HepG2 (cell line): ENCODE results near the gene FKBP1A.

Source experiments
- CHCHD3 ChIP-seq: sonication (generic); formaldehyde crosslinking; IDR thresholded peaks from 2 replicates; pipeline ENCODE4 v1.8.0; 2022; ENCODE audit warnings: mild to moderate bottlenecking, missing genetic modification reagents, moderate library complexity
- CHD2 ChIP-seq: IDR thresholded peaks from 2 replicates; pipeline ENCODE4 v1.6.1; 2011; ENCODE audit warnings: low read depth, low read length, improper control_type of control experiment
- CHD4 ChIP-seq: fragments of 200-600 bp; sonication (generic); IDR thresholded peaks from 2 replicates; pipeline ENCODE4 v1.7.0; 2017; ENCODE audit warnings: mild to moderate bottlenecking, low read length, borderline replicate concordance
- ELF4 ChIP-seq: sonication (generic); formaldehyde crosslinking; IDR thresholded peaks from 2 replicates; pipeline ENCODE4 v1.5.0; 2020; ENCODE audit warnings: missing genetic modification reagents, mild to moderate bottlenecking, moderate library complexity, borderline replicate concordance
- FOXM1 ChIP-seq: sonication (generic); formaldehyde crosslinking; IDR thresholded peaks from 2 replicates; pipeline ENCODE4 v1.5.0; 2020; ENCODE audit warnings: missing genetic modification reagents
- KDM1A ChIP-seq: IDR thresholded peaks from 2 replicates; pipeline ENCODE4 v1.6.1; 2016; ENCODE audit warnings: missing compliant biosample characterization
- POLR2A ChIP-seq, 2 experiments: IDR thresholded peaks; 2 replicates each; pipeline ENCODE4 v1.6.1; 2011; ENCODE audit warnings: low read depth in 2 of 2, low read length in 2 of 2, mild to moderate bottlenecking in 1 of 2, moderate library complexity in 1 of 2; ENCODE audit not compliant: insufficient read depth in 1 of 2
- SP1 ChIP-seq, 2 experiments: fragments of 450-650 bp in 1 of 2; sonication (generic) in 1 of 2; formaldehyde crosslinking in 1 of 2; IDR thresholded peaks; 2 replicates each; pipeline versions ENCODE4 v1.4.0 to v1.6.1; 2016 to 2020; ENCODE audit warnings: missing genetic modification reagents in 1 of 2
- TAF15 ChIP-seq: fragments of 200-400 bp; formaldehyde crosslinking; IDR thresholded peaks from one replicate; pipeline ENCODE4 v1.6.1; 2018; ENCODE audit warnings: mild to moderate bottlenecking, low read depth, low read length; ENCODE audit not compliant: poor library complexity, severe bottlenecking
- ZFP1 ChIP-seq: IDR thresholded peaks from 2 replicates; pipeline ENCODE4 v1.6.1; 2016
- TF ChIP-seq, protein P1 (sequence below): sonication (generic); formaldehyde crosslinking; IDR thresholded peaks from 2 replicates; pipeline ENCODE4 v1.5.0; 2020; ENCODE audit warnings: mild to moderate bottlenecking, missing genetic modification reagents, moderate library complexity
- TF ChIP-seq, protein P2 (sequence below): IDR thresholded peaks from 2 replicates; pipeline ENCODE4 v1.6.1; 2016; ENCODE audit warnings: low read depth, control low read depth

DNA sequence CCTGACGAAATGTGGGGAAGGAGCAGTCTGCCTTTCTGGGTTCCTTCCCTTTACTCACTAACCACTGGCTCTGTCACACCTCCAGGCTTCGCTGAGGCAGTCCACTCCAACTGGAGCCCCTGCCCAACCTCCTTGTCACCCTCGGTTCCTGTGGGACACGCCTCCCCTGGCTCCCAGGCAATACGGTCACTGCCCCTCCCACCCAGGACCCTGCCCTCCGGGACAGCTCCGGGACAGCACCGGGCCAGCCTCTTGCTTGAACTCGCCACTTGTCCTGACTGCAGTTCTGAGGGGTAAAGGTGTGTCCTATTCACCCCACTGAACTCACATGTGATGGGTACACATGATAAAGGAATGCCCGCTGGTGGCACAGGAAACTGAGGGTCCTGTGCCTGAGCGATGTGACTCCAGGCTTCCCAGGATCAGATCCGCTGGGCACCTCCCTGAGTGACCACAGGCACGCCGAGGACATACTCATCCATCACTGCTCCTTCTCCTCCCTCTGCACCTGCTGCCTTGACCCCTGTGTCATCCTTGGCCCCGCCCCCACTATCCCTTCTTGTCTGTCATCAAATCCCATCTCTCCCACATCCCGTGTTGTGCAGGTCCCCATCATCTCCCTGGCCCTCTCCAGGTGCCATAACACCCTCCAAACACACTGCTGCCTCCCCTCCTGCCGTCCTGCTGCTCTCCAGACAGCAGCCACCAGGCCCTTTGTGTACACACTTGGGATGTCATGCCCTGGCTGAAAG is 71.8 kb downstream of the FKBP1A start:
- TF ChIP-seq POLR2A (IDR thresholded peaks at IDR 0.05; ENCODE audit: insufficient read depth in 1 of 2, low read depth in 2 of 2, low read length in 2 of 2) (no peak), KDM1A (CRISPR knock-in tag) (no peak), TAF15 (no peak), CHD2 (no peak), CHD4 (no peak), CHCHD3 (CRISPR knock-in tag) (no peak), ZFP1 (no peak), FOXM1 (CRISPR knock-in tag) (no peak), ELF4 (CRISPR knock-in tag) (no peak), SP1 (IDR thresholded peaks at IDR 0.05) (no peak), SP1 (CRISPR knock-in tag; IDR thresholded peaks at IDR 0.05) (no peak)
- TF ChIP-seq, protein P1, sequence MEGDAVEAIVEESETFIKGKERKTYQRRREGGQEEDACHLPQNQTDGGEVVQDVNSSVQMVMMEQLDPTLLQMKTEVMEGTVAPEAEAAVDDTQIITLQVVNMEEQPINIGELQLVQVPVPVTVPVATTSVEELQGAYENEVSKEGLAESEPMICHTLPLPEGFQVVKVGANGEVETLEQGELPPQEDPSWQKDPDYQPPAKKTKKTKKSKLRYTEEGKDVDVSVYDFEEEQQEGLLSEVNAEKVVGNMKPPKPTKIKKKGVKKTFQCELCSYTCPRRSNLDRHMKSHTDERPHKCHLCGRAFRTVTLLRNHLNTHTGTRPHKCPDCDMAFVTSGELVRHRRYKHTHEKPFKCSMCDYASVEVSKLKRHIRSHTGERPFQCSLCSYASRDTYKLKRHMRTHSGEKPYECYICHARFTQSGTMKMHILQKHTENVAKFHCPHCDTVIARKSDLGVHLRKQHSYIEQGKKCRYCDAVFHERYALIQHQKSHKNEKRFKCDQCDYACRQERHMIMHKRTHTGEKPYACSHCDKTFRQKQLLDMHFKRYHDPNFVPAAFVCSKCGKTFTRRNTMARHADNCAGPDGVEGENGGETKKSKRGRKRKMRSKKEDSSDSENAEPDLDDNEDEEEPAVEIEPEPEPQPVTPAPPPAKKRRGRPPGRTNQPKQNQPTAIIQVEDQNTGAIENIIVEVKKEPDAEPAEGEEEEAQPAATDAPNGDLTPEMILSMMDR: no peak
- TF ChIP-seq, protein P2, sequence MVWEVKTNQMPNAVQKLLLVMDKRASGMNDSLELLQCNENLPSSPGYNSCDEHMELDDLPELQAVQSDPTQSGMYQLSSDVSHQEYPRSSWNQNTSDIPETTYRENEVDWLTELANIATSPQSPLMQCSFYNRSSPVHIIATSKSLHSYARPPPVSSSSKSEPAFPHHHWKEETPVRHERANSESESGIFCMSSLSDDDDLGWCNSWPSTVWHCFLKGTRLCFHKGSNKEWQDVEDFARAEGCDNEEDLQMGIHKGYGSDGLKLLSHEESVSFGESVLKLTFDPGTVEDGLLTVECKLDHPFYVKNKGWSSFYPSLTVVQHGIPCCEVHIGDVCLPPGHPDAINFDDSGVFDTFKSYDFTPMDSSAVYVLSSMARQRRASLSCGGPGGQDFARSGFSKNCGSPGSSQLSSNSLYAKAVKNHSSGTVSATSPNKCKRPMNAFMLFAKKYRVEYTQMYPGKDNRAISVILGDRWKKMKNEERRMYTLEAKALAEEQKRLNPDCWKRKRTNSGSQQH (CRISPR knock-in tag): no peak
